ENCODE results near the gene ACOT4. TPM values are rescaled to one million over a fixed set of nuclear protein-coding genes. Genes with fewer than 3 reads are reported as not detected.

ACOT4 gene
- polyA plus RNA-seq, 3 donors, result 0.04 to 0.12 TPM; not detected in 1

DNA sequence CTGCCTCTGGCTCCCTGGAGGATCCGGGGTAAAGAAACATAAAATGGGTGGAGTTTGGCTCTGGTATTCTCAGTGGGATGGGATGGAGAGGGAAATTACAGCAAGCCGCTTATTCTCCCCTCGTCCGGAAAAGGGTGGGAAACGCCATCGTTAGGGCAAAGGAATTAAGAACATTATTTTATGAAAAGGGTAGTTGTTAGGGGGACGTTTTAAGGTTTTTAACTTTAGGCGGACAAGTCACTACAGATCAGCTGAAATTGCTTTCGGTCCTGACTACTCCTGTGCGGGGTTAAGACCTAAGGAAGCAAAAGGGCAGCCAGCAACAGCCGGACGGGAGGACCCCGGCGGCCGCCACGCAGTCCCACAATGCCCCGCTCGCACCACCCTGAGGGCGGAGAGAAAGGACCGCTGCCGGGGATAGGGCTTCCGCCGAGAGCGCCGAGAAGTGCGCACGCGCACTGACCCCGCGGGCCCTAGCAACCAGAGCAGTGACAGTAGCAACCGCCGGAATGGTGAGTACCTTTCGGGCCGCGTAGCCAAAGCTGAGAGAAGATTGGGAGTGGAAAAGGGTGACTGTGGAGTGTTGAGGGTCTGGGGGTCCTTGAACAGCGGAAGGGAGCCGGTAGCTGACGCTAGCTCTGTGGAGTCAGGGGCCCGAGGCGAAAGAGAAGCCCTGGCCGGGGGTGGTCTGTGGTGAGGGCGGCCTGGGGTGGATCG, 53.0 kb downstream of the ACOT4 start, which contains the start of gene DNAL1:
TSS of gene DNAL1 (plus strand) at position 456 of the 717 bp plus-strand sequence. CDS start at position 510, 54 bp downstream.
- H3K4me2 ChIP-seq (replicated peaks; ENCODE audit: extremely low read depth, low read length, poor library complexity, severe bottlenecking), result peak within 1 kb of the TSS; percentile 95
- H3K36me3 ChIP-seq (replicated peaks in 1 of 2; ENCODE audit: control insufficient read depth in 1 of 2, insufficient read depth in 2 of 2, low read length in 2 of 2), result no peaks in the 10 kb centered on the region
- peak within 1 kb of the TSS; percentile 32 to 88 (median 64) for H3K4me3 ChIP-seq (replicated peaks in 1 of 3; ENCODE audit: low read depth in 2 of 3, low read length in 3 of 3)
- no peaks in the 10 kb centered on the region for H3K9me3 Mint-ChIP-seq
- intact Hi-C loops (cut with micrococcal nuclease), result no loop called here
- H3K4me1 Mint-ChIP-seq, result peaks cover 13% of the 10 kb centered on the region
- TF ChIP-seq, protein P1, sequence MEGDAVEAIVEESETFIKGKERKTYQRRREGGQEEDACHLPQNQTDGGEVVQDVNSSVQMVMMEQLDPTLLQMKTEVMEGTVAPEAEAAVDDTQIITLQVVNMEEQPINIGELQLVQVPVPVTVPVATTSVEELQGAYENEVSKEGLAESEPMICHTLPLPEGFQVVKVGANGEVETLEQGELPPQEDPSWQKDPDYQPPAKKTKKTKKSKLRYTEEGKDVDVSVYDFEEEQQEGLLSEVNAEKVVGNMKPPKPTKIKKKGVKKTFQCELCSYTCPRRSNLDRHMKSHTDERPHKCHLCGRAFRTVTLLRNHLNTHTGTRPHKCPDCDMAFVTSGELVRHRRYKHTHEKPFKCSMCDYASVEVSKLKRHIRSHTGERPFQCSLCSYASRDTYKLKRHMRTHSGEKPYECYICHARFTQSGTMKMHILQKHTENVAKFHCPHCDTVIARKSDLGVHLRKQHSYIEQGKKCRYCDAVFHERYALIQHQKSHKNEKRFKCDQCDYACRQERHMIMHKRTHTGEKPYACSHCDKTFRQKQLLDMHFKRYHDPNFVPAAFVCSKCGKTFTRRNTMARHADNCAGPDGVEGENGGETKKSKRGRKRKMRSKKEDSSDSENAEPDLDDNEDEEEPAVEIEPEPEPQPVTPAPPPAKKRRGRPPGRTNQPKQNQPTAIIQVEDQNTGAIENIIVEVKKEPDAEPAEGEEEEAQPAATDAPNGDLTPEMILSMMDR (IDR thresholded peaks at IDR 0.05), result no peak
- no peaks in the 10 kb centered on the region for H3K36me3 Mint-ChIP-seq
- H3K27me3 Mint-ChIP-seq (ENCODE audit: low read depth in 3 of 3), result no peaks in the 10 kb centered on the region
- WGBS (ENCODE audit: insufficient coverage), result under 1% methylated on average over 42 of the region's 43 CpGs
- no peaks in the 10 kb centered on the region for H3K79me2 ChIP-seq (ENCODE audit: insufficient read depth, low read length)
- H3K9me3 ChIP-seq (replicated peaks in 1 of 2; ENCODE audit: control insufficient read depth in 1 of 2, insufficient read depth in 1 of 2, low read length in 2 of 2), result no peaks in the 10 kb centered on the region
- H3K4me1 ChIP-seq (ENCODE audit: control insufficient read depth in 1 of 2, insufficient read depth in 2 of 2, low read length in 2 of 2), result peaks cover 12 to 17% of the 10 kb centered on the region in 2 donors
- no peaks in the 10 kb centered on the region for H4K20me1 ChIP-seq (ENCODE audit: insufficient read depth, low read length)
- H3K27me3 ChIP-seq (ENCODE audit: control insufficient read depth in 2 of 2, insufficient read depth in 2 of 2, low read length in 2 of 2), result no peaks in the 10 kb centered on the region
- H3K27ac ChIP-seq (ENCODE audit: low read depth in 1 of 2, low read length in 2 of 2), result peak within 1 kb of the TSS; percentile 22 to 77
- H3K27ac Mint-ChIP-seq, result peak within 1 kb of the TSS; percentile 89 to 94 (median 92)
- peak; percentile 82 to 92 (median 86) for DNase-seq
- peak within 1 kb of the TSS; percentile 87 to 96 for H3K4me3 Mint-ChIP-seq
- peak within 1 kb of the TSS; percentile 99 for H2AFZ ChIP-seq (ENCODE audit: insufficient read depth, low read depth, low read length, poor library complexity, severe bottlenecking)
- H3K9ac ChIP-seq (ENCODE audit: insufficient read depth, low read length, poor library complexity, severe bottlenecking), result peak within 1 kb of the TSS; percentile 60

DNA sequence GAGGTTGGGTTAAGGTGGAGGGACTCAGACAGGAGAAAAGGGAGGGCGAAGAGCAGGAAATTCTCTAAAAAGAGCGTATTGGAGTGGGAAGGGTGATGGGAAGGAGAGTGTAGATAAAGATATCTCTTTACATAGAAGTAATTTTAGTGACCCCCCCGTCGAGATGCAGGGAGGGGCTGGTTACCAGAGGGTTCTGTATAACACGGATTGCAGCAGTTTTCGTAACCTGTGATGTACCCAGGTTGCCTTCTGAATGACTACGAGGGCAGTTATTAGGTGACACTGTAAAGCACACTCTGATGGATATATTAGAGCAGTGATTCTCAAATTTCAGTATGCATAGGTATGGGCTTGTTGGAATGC, 53.6 kb downstream of the ACOT4 start:
- Histone ChIP-seq H3K27me3 (ENCODE audit: control insufficient read depth in 2 of 2, insufficient read depth in 2 of 2, low read length in 2 of 2) (no peaks in the 10 kb centered on the region), H3K79me2 (ENCODE audit: insufficient read depth, low read length) (no peaks in the 10 kb centered on the region), H3K4me3 (replicated peaks in 1 of 3; ENCODE audit: low read depth in 2 of 3, low read length in 3 of 3) (peak overlapping the region; percentile 32 to 88 (median 64)), H4K20me1 (ENCODE audit: insufficient read depth, low read length) (no peaks in the 10 kb centered on the region), H3K4me2 (replicated peaks; ENCODE audit: extremely low read depth, low read length, poor library complexity, severe bottlenecking) (peak overlapping the region; percentile 95), H3K27ac (ENCODE audit: low read depth in 1 of 2, low read length in 2 of 2) (peak overlapping the region in 1 of 2 donors; percentile 77), H3K9ac (ENCODE audit: insufficient read depth, low read length, poor library complexity, severe bottlenecking) (peak overlapping the region; percentile 60), H3K36me3 (replicated peaks in 1 of 2; ENCODE audit: control insufficient read depth in 1 of 2, insufficient read depth in 2 of 2, low read length in 2 of 2) (no peaks in the 10 kb centered on the region), H3K9me3 (replicated peaks in 1 of 2; ENCODE audit: control insufficient read depth in 1 of 2, insufficient read depth in 1 of 2, low read length in 2 of 2) (no peaks in the 10 kb centered on the region), H2AFZ (ENCODE audit: insufficient read depth, low read depth, low read length, poor library complexity, severe bottlenecking) (peak overlapping the region; percentile 99), H3K4me1 (ENCODE audit: control insufficient read depth in 1 of 2, insufficient read depth in 2 of 2, low read length in 2 of 2) (peaks cover 12 to 17% of the 10 kb centered on the region in 2 donors)
- Mint-ChIP-seq H3K9me3 (no peaks in the 10 kb centered on the region), H3K27ac (peak overlapping the region; percentile 89 to 94 (median 92)), H3K4me3 (peak overlapping the region; percentile 87 to 96), H3K4me1 (peaks cover 13% of the 10 kb centered on the region), H3K36me3 (no peaks in the 10 kb centered on the region), H3K27me3 (ENCODE audit: low read depth in 3 of 3) (no peaks in the 10 kb centered on the region)
- DNase-seq, result no peak
- WGBS (ENCODE audit: insufficient coverage), result 32% methylated on average over 3 of the region's 7 CpGs
- TF ChIP-seq, protein P1 (IDR thresholded peaks at IDR 0.05), result no peak
- intact Hi-C loops (cut with micrococcal nuclease), result no loop called here

Other genes starting within 250 kb of the ACOT4 start
- gene NUMB, start 133.3 kb upstream of the ACOT4 start, polyA plus RNA-seq, result 100 to 1,000 TPM in 2 of 3 donors, 10 to 100 TPM in 1; 83.4 to 223 (median 126) TPM
- 1 to 10 TPM; 2.3 to 6.6 (median 5.4) TPM for gene RIOX1, start 100.9 kb upstream of the ACOT4 start, polyA plus RNA-seq
- 1 to 10 TPM in 1 of 3 donors, under 1 TPM in 2; 0.31 to 1.0 (median 0.51) TPM for gene ACOT1, start 54.7 kb upstream of the ACOT4 start, polyA plus RNA-seq
- gene HEATR4, start 32.9 kb upstream of the ACOT4 start, polyA plus RNA-seq, result not detected
- 1 to 10 TPM; 2.6 to 6.0 (median 5.2) TPM for gene ACOT2, start 22.7 kb upstream of the ACOT4 start, polyA plus RNA-seq
- not detected for gene ACOT6, start 20.6 kb downstream of the ACOT4 start, polyA plus RNA-seq
- gene DNAL1, start 53.1 kb downstream of the ACOT4 start, polyA plus RNA-seq, result 1 to 10 TPM in 2 of 3 donors, under 1 TPM in 1; 0.68 to 3.4 (median 2.0) TPM
- 1 to 10 TPM; 2.4 to 6.4 (median 4.4) TPM for gene PNMA1, start 122.5 kb downstream of the ACOT4 start, polyA plus RNA-seq

Measured in CD14-positive monocyte (primary cell).